Stimulated activated CD4-positive, alpha-beta T cell treated with anti-CD3 and anti-CD28 coated beads, Interleukin-2, amount 100 ng/mL, for 48 hours (primary cell): ENCODE data around the gene RASGRF2.

Source experiments
- DNase-seq, 2 donors: peaks; one replicate each; pipeline ENCODE4 v3.0.0-alpha.2; 2020

RASGRF2 gene

DNA sequence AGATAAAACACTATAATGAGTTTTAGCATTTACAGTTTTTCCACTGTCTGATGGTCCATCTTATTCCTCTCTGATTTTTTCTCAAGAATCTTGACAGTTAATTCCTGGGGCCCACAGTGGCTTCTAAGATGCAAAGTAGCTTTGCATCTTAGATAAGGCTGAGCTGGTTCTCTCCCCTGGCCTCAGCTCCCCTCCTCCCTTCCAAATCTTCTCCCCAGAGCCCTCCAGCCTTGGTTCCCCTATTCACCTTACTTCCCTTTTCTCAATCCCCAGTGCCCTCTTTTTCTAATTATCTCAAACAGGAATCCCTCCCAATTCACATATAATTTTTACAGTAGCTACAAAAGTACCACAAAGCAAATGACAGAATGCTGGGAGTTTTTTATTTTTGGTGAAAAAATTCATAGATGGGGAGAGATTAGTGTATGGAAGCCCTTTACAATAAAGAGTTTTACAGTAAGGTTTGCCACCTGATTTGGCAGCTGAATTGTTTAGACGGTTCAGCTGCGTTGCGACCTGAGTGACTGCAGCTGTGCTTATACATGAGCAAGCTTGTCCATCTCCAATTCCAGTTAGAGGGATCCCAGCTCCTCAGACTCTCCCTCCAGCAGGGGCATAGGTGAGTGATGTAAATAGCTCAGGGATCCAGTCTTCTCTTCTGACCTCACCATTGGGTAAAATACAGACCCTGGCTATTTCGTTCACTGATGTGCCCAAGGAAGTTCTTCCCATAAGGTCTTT is 221.6 kb downstream of the RASGRF2 start:
- no peak for DNase-seq

DNA sequence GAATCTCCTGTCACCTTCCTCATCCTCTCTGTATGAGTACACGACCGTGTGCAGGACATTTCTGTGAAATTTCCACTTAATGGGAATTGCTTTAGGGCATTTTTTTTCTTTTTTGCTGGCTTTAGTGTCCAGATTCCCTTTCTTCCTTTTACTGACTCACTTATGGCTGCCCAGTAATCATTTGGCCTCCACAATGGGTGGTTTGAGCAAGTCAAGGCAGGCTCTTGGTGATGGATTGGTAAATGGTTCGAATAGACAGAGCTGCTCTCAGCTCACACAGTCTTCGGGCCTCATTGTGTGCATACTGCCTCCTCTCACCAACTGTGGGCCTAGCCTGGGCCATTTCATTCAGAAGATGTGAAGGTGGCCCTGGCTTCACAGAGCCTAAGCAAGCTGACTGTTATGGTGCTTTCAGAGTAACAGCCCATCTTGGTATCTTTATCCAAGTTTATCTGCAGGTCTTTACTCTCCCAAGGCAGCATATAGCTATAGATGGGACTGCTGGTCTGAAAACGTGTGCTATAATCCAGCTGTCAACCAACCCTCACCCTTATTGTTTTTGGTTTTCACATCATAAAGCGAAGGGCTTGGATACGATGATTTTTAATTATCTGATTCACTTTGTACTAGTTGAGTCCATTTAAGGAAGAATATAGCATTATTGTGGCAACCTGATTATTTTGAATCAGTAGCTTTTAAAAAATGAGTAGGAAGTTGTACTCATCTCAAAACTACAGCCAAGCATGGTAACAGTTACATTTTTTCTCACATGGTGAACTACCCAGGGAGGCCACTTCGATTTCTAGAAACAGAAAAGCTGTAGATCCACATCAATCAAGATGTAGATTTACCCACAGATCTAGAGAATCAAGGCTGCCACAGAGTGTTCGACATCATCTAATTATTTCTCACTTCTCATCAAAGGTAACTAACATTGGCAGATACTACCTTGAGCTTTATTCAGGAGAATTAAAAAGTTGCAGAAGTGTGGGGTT is 222.5 kb downstream of the RASGRF2 start:
- no peak for DNase-seq

DNA sequence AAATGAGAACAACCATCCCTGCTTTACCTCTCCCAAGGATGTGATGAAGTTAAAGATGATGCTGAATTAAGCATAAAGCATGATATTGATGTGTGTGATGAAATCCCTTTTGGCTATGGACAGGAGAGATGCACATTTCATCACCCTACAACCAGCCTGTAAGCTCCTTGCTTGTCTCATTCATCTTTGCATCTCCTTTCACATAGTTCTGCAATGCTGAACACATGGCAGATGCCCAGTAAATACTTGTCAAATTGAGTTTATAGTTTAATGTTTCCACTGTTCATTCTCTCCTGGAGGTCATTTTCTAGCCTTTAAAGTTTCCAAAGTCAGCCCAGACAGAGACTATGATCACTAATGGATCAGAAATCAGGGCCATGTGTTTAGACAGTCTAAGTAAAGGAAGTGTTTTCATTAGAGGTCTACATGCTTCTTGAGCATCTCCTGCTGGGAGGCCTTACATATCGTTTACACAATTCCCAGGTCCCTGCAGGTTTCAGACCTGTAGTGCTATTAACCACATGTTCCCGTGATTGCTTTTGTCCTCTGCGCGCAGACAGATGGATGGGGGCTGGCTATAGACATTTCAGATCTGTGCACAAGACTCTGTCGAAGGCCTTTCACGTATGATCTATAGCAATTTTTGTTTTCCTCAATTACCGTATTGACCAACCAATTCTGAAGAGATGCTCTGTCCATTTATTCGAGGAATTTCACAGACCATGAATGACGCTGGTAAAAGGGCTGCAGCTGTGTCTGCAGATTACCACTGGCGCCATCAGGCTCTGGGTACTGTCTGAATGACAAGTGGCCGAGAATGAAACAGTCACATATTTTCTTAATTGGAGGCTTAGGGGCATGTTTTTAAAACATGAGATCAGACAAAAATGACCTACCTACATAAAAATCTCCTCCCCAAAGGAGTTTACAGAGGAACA is 223.9 kb downstream of the RASGRF2 start:
- no peak for DNase-seq

DNA sequence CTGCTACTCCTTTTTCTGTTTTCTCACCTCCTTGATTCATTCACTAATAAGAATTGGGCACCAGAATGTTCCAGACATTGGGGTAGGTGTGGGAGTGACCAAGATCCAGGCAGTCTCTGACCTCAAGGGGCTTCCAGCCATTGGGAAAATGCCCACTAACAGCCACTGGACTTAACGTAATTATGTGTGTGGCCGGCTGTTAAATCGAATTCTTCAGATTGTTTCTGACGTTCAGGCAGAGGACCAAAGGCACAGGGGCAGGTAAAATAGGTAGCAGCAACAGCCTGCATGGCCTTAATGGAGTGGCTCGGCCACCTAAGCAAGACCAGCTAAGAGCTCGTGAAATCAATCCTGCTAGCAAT is 224.6 kb downstream of the RASGRF2 start:
- no peak for DNase-seq

DNA sequence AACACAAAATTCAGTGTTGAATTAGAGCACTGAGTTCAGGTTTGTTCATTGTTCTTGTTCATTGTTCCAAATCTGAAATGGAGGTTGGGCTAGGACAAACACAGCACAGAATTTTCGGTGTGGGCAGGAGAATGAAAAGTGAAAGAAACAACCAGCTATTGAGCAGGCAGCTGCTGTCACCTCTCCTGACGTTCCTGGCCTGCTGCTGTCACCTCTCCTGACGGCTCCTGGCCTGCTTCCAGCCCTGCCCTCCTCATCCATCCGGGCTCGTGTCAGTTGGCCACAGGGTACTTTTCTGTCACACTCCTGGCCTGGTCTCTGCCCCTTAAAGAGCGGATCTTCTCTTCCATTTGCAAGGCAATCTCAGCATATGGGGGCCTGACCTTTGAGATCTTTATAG is 227.7 kb downstream of the RASGRF2 start:
- DNase-seq: no peak

DNA sequence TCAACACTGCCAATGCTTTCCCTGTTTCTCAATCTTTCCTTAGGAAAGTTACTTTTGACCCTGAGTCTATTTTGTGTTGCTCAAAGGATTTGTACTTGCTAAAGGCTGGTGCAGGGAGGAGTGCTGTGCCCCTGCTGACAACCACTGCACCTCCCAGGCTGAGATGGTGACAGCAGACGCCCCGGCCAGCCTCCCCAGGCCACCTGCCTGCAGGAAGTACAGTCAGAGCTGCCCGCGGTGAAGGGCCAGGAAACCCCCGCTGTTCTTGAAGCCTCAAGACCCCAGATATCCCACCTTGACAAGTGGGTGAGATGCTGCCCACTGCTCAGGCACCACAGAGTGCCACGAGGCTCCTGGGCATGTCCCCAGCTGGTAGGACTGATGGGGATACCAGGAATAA is 228.8 kb downstream of the RASGRF2 start:
- DNase-seq: no peak

DNA sequence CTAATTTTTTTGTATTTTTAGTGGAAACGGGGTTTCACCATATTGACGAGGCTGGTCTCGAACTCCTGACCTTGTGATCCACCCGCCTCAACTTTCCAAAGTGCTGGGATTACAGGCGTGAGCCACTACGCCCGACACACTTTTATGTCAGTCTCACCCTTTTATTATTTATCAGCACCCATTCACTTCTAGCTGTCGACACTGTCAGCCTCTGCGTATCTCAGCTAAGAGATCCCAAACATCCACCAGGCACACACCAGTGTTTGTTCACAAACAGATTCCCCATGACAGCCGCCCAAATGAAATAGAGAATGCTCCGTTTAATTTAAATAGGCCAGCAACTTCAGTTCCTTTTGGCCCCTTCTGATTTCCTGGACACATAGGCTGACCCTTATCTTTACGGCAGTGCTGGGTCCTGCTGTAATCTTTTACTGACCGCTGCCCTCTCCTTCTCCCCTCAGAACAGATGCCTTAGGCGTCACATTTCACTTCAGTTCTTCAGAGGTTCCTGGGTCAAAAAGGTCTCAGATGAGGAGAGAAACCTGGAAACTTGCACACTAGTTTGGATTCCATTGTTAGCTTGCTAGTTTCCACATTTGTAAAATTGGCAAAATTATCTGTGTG is 229.8 kb downstream of the RASGRF2 start:
- DNase-seq: no peak

- no peak for DNase-seq
These were observed 231.7 kb downstream of the RASGRF2 start for GRCh38 chr5:81191726-81192372.

DNA sequence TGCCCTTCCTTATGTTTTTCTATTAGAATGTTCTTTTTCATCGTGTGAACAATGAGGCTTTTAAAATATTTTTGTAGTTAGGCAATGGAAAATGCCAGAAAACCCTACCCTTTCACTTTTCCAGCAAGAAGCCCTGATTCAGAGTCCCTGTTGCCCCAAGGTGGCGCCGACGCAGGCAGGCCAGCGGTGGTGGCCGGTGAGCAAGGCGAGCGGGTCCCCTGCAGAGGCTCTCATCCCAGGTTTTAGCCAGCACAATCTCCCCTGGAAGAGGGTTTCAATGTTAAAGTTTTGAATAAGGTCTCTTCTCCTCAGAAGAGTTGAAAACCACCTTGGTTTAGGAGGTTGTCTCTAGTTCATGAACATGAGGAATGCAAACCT is 232.2 kb downstream of the RASGRF2 start:
- no peak for DNase-seq

DNA sequence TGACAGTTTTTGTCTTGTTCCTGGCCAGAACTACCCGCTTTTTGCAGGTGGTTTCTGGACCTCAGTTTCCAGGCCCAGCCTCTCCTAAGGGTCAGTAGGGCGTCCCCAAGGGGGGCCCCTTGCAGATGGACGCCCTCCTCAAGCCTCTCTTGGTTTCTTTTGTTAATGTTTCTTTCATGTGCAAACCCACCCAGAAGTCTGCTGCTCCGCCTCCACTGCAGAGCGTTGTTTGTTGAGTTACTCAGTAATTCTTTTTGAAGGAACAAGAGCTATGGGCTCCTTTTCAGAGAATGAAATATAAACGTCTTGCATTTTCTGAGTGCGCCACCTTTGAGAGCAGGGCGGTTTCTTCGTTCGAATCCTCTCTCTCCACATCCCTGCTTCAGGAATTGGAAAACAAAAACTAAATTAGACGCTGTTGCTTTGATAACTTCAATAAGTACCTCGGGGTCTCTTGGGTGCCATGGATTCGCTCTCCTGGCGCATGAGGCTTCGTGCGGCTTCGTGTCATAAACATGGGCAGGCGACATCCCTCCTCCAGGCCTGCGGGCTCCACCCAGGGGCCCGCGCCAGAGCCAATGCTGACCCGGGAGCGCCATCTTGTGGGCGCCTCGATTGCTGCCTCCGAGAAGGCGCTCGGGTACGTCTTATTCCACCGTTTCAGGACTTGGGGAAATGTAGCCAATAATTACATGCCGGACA is 234.6 kb downstream of the RASGRF2 start:
- DNase-seq: peak; percentile 82 to 90

DNA sequence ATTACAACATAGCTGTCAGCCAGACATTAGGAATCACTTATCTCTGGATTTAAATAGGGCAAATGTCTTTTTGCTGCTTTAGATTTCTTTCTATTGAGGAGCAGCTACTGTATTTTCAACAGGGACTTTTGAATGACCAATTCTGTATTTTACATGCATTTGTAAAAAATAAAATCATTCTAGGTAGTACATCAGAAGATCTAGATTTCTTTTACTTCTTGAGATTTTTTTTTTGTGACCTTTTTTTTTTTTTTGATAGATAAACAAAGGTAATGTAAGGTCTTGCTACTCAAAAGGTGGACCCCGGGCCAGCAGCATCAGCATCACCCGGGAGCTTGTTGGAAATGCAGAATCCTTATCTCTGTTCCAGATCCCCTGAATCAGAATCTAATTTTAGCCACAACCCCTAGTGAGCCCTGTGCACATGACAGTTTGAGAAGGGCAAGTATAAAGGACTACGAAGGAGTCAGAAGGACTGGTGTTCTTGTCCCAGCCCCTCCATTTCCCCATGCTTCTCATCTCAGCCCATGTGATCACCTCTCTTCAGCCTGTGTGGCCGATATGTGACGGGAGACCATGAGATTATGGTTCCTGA is 235.3 kb downstream of the RASGRF2 start:
- DNase-seq: no peak

GRCh38 chr5:81202655-81203054 is 242.5 kb downstream of the RASGRF2 start:
- DNase-seq: no peak

- DNase-seq: no peak
These were observed 243.6 kb downstream of the RASGRF2 start for GRCh38 chr5:81203729-81204128.

DNA sequence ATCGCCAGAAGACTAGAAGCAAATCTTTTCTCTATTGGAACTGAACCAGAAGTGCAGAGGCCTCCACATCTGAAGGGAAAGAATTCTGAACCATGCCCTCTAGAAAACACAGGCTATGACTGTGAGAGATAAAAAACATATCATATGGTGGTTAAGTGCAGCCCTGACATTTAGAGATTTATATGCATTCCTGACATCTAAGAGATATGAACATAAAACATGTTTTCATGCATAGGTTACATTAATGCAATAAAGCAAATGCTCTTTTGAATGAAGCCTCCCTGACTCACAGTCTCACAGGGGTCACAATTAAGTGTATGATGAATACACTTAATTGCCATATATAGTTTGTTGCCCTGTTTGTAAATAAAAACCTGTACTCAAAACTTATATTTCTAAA is 244.0 kb downstream of the RASGRF2 start:
- DNase-seq: no peak

GRCh38 chr5:81205058-81205457 is 244.9 kb downstream of the RASGRF2 start:
- DNase-seq: no peak

GRCh38 chr5:81207009-81207408 is 246.8 kb downstream of the RASGRF2 start:
- DNase-seq: no peak

GRCh38 chr5:81208904-81209303 is 248.7 kb downstream of the RASGRF2 start:
- no peak for DNase-seq

- no peak for DNase-seq
These were observed 249.2 kb downstream of the RASGRF2 start for GRCh38 chr5:81209386-81209785.

DNA sequence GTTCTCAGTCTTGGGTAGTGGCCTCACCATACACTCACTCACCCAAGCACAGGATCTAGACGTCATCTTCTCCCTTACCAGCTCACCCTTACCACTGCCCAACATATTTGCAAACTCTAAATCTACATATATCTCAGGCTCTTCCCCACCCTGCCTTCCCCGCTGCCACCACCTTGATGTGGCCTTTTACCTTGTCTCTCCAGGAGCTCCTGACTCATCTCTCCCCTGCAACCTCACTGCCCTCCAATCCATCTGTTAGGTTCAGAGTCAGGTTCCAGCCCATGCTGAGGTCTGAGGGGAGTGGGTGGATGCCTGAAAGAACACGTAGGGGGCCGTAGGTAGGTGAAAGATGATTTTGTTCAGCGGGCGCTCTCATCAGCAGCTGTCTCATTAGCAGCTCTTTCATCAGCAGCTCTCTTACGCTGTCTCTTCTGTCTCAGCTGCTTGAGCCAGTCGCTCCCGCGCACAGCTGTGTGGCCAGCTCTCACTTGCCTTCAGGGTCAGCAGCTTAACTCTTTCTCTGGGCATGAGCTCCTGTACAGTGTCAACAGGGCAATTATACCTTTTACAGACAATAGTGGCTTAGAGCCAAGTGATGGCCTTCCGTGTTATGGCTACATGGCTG is 249.8 kb downstream of the RASGRF2 start:
- no peak for DNase-seq

DNA sequence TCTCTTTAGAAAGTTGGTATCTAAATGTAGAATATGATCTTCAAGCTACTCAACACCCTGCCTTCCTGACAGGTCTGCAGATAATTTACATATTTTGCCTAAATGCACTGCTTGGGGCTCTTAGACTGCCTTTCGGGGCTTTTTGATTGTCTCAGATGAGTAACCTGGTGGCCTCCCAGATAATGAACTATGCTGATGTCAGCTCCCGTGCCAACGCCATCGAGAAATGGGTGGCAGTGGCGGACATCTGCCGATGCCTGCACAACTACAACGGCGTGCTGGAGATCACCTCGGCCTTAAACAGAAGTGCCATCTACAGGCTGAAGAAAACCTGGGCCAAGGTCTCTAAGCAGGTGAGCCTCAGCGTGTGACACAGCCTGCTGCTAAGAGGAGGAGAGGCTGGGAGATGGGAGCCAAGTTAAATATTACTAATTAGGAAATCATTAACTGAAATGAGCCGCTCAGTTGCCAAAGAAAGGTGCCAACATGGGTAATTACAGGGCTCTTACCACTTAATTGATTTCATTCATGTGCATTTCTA is 252.1 kb downstream of the RASGRF2 start:
- DNase-seq: no peak
